Upper lobe of left lung (tissue), 4 donors: ENCODE data around the gene TRMT61A.

Experiments used
- POLR2A ChIP-seq, 4 donors: fragments of 450-650 bp; IDR thresholded peaks; one replicate each; pipeline ENCODE4 v1.5.1; 2016 to 2017; ENCODE audit warnings: antibody characterized with exemption in 4 of 4, mild to moderate bottlenecking in 2 of 4
- POLR2AphosphoS5 ChIP-seq, 2 donors: sonication (generic); formaldehyde crosslinking; IDR thresholded peaks; one replicate each; pipeline ENCODE4 v1.5.1; 2017; ENCODE audit warnings: antibody characterized with exemption in 2 of 2
- TF ChIP-seq, protein P1 (sequence below), 6 experiments: fragments of 450-650 bp in 4 of 6; fragments of 200-600 bp in 2 of 6; sonication (generic) in 2 of 6; IDR thresholded peaks; one replicate each; pipeline ENCODE4 v1.5.1; 2016 to 2019; ENCODE audit warnings: antibody characterized with exemption in 6 of 6

DNA sequence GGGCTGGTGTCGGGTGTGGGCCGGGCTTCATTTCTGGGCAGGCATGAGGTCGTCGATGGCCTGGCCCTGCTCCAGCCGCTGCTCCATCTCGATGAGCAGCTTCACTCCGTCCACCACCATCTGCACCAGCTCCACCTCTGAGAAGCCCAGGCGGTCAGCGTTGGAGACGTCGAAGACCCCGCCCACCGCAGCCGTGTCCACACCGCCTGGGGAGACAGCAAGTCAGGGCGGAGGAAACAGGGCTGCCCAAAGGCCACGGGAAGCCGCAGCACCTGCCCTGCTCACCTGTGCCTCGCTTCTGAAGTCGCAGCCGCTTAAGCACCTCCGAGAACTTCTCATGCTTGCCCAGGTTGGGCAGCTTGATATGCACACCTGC, 9.2 kb upstream of the TRMT61A start:
- TF ChIP-seq POLR2AphosphoS5 (IDR thresholded peaks at IDR 0.05): no peak
- TF ChIP-seq, protein P1, sequence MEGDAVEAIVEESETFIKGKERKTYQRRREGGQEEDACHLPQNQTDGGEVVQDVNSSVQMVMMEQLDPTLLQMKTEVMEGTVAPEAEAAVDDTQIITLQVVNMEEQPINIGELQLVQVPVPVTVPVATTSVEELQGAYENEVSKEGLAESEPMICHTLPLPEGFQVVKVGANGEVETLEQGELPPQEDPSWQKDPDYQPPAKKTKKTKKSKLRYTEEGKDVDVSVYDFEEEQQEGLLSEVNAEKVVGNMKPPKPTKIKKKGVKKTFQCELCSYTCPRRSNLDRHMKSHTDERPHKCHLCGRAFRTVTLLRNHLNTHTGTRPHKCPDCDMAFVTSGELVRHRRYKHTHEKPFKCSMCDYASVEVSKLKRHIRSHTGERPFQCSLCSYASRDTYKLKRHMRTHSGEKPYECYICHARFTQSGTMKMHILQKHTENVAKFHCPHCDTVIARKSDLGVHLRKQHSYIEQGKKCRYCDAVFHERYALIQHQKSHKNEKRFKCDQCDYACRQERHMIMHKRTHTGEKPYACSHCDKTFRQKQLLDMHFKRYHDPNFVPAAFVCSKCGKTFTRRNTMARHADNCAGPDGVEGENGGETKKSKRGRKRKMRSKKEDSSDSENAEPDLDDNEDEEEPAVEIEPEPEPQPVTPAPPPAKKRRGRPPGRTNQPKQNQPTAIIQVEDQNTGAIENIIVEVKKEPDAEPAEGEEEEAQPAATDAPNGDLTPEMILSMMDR (IDR thresholded peaks at IDR 0.05): no peak
- TF ChIP-seq POLR2A (IDR thresholded peaks at IDR 0.05): no peak
